SK-N-SH (cell line): Measurements from ENCODE around the gene SOBP.

ENCODE experiments used
- JUND ChIP-seq: IDR thresholded peaks from 2 replicates; pipeline ENCODE4 v1.4.0; 2012
- NFIC ChIP-seq: IDR thresholded peaks from 2 replicates; pipeline ENCODE4 v1.4.0; 2012; ENCODE audit warnings: borderline replicate concordance
- POLR2AphosphoS5 ChIP-seq: IDR thresholded peaks from 2 replicates; pipeline ENCODE4 v1.6.1; 2012; ENCODE audit warnings: low read depth, low read length
- RFX5 ChIP-seq: IDR thresholded peaks from 2 replicates; pipeline ENCODE4 v1.6.1; 2012; ENCODE audit warnings: mild to moderate bottlenecking, improper control_type of control experiment, low read length
- TF ChIP-seq, protein P1 (sequence below): IDR thresholded peaks from 2 replicates; pipeline ENCODE4 v1.6.1; 2012; ENCODE audit warnings: mild to moderate bottlenecking, low read depth, low read length, moderate library complexity
- TF ChIP-seq, protein P2 (sequence below): fragments of 200-600 bp; sonication (generic); IDR thresholded peaks from 2 replicates; pipeline ENCODE4 v1.6.1; 2017; ENCODE audit warnings: antibody characterized with exemption, mild to moderate bottlenecking, moderate library complexity

DNA sequence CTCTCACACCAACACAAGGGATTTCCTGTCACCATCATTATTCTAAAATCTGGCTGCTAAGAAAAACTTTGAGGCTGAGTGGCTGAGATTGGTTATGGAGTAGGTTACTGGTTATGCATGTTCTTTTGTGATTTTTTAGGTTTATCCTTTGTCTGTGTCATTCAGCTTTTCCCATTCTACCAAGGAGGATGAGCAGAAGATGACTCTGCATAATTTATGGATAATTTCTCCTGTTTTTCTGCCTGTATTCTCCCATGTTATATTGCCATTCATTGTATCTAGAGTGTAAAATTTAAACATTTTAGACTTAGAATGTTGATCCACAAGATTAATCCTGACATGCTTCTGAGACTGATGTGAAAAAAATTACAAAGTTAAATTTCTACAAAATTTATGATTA, 67.8 kb downstream of the SOBP start:
- TF ChIP-seq JUND (no peak), NFIC (no peak), POLR2AphosphoS5 (no peak), RFX5 (no peak)
- TF ChIP-seq, protein P1, sequence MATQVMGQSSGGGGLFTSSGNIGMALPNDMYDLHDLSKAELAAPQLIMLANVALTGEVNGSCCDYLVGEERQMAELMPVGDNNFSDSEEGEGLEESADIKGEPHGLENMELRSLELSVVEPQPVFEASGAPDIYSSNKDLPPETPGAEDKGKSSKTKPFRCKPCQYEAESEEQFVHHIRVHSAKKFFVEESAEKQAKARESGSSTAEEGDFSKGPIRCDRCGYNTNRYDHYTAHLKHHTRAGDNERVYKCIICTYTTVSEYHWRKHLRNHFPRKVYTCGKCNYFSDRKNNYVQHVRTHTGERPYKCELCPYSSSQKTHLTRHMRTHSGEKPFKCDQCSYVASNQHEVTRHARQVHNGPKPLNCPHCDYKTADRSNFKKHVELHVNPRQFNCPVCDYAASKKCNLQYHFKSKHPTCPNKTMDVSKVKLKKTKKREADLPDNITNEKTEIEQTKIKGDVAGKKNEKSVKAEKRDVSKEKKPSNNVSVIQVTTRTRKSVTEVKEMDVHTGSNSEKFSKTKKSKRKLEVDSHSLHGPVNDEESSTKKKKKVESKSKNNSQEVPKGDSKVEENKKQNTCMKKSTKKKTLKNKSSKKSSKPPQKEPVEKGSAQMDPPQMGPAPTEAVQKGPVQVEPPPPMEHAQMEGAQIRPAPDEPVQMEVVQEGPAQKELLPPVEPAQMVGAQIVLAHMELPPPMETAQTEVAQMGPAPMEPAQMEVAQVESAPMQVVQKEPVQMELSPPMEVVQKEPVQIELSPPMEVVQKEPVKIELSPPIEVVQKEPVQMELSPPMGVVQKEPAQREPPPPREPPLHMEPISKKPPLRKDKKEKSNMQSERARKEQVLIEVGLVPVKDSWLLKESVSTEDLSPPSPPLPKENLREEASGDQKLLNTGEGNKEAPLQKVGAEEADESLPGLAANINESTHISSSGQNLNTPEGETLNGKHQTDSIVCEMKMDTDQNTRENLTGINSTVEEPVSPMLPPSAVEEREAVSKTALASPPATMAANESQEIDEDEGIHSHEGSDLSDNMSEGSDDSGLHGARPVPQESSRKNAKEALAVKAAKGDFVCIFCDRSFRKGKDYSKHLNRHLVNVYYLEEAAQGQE = no peak
- TF ChIP-seq, protein P2, sequence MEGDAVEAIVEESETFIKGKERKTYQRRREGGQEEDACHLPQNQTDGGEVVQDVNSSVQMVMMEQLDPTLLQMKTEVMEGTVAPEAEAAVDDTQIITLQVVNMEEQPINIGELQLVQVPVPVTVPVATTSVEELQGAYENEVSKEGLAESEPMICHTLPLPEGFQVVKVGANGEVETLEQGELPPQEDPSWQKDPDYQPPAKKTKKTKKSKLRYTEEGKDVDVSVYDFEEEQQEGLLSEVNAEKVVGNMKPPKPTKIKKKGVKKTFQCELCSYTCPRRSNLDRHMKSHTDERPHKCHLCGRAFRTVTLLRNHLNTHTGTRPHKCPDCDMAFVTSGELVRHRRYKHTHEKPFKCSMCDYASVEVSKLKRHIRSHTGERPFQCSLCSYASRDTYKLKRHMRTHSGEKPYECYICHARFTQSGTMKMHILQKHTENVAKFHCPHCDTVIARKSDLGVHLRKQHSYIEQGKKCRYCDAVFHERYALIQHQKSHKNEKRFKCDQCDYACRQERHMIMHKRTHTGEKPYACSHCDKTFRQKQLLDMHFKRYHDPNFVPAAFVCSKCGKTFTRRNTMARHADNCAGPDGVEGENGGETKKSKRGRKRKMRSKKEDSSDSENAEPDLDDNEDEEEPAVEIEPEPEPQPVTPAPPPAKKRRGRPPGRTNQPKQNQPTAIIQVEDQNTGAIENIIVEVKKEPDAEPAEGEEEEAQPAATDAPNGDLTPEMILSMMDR = no peak
